GM18508 (cell line): ENCODE results near the gene MMEL1.
"Not testable (repeated sequence)": the region's sequence is repeated elsewhere in the genome, so short reads cannot be mapped to it uniquely, and the experiment has no call there.

Experiments used
- ATAC-seq: cut with Tn5 transposase; IDR thresholded peaks from one replicate; pipeline ENCODE4 v1.9.1; 2021; ENCODE audit warnings: moderate number of reproducible peaks; ENCODE audit not compliant: insufficient read depth, unreplicated experiment

Gene MMEL1

DNA sequence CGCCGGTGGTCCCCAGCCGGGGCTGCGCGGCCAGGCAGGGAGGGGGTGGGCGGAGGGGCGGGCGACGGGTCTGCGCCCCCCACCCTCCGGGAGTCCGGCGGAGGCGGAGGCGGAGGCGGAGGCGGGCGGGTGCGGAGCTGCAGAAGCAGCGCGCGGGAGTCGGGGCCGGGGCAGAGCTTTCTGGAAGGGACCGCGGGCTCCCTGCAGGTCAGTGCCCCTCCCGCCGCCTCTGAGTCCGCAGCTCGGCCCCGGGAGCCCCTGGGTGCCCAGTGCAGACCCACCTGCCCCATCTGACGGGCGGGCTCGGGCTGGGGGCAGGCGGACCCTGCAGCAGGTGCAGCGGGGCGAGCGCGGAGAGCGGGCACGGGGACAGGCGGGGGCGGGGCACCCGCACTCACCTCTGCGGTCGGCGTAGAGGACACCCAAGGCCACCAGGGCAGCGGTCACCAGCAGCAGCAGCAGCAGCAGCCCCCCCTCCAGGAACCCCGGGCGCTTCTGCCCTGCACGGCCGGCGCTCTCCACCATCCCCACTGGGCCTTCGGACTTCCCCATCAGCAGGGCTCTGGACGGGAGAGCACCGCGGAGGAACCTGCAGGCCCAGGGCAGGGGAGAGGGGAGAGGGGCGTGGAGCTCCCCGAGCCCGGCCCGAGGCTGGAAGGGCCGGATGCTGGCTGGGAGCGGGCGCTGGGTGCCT, 3.7 kb downstream of the MMEL1 start:
- no peak for ATAC-seq

DNA sequence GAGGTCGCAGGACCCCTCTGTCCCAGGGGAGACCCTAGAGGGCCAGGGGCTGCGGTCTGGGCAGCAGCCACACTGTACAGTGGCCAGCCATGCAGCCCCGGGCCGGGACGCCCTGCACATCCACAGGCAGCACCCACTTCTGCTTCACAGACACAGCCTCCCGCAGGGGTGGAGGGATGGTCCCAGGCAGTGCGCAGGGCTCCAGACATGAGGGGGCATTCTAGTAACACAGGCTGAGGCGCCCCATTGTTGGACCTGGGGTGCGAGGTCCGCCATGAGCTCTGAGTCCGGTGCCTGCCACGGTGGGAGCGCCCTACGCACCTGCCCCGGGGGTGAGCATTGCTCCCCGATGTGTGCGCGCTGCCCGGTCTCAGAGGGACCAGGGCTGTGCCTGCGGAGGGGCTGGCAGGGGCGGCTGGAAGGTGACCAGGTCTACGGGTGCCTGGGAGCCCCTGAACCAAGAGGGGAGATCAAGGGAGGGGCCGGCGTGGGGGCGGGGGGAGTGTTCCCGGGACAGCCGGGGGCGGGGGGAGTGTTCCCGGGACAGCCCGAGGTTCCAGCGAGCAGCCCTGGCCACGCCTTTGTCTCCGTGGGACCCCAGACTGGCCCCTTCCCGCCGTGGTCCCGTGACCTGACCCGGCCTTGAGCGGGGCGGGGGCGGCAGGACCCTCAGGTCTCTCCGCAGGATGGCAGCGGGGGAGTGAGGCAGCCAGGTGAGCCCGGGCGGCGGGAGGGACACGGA, 4.5 kb downstream of the MMEL1 start:
- no peak for ATAC-seq

GRCh38 chr1:2627746-2628145, 5.1 kb downstream of the MMEL1 start:
- no peak for ATAC-seq

DNA sequence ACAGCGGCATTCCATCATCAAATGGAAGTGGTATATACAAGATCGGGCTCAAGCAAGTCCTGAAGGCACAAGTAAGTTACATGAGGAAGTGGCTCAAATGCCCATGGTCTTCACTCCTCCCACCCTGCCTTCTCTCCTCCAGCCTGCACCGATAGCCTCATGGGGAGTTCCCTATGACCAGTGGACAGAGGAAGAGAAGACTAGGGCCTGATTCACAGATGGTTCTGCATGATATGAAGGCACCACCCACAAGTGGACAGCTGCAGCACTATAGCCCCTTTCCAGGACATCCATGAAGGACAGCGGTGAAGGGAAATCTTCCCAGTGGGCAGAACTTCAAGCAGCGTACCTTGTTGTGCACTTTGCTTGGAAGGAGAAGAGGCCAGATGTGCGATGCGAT, 7.1 kb downstream of the MMEL1 start:
- not testable (repeated sequence) for ATAC-seq

GRCh38 chr1:2625311-2625710, 7.5 kb downstream of the MMEL1 start:
- no peak for ATAC-seq

- no peak for ATAC-seq
Observed at GRCh38 chr1:2624735-2625300, 8.0 kb downstream of the MMEL1 start.

DNA sequence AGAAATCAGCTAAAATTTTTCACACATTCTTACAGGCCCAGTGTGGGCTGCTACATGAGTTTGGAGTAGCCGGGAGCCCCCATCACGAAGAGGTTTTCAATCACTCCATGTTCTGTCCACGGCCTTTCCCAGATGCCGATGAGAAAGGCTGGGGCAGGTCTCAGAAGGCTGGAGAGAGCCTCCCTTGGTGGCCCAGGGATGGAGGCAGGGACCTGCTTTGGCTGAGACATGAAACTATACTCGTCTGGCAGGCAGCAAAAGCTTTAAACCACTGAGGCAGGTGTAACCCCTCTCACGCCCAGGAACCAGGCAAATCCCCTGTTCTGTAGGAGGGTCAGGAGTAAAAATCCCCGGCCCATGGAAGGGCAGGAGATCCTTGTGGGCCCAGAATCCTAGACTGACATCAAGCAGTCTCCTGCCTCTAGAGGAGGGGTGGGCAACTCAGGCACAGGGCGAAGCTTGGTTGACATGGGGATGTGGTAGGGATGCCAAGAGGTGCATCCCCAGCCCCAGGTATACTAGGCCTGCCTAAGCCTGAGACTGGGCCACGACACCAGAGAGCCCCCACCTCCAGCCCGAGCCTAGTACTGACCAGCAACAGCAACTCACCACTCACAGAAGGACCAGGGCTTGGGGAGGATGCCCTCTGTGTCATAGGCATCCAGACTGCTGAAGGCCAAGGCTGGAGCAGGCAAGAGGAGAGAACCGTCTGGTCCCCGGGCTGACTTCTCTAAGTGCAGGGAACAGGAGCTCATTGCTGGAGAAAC, 9.1 kb downstream of the MMEL1 start:
- no peak for ATAC-seq

GRCh38 chr1:2617971-2618470, 14.8 kb downstream of the MMEL1 start:
- ATAC-seq, result no peak

DNA sequence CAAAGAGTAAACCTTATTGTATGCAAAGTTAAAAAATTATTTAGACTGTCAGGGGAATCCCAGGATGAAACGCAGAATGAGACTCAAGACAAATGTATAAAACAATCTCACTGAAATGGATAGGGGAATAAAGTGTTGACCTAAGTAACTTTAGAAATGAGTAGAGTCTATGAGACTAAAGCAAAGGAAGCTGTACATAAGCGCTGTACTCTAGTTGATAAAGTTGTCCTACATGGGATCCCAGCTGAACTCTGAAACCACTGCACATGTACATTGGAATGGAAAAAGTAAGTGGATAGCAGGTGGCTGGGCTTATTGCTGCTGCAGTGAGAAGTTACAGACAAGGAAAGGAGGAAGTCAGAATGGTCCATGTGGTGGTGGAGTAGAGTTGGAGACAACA, 18.7 kb downstream of the MMEL1 start:
- ATAC-seq, result no peak

DNA sequence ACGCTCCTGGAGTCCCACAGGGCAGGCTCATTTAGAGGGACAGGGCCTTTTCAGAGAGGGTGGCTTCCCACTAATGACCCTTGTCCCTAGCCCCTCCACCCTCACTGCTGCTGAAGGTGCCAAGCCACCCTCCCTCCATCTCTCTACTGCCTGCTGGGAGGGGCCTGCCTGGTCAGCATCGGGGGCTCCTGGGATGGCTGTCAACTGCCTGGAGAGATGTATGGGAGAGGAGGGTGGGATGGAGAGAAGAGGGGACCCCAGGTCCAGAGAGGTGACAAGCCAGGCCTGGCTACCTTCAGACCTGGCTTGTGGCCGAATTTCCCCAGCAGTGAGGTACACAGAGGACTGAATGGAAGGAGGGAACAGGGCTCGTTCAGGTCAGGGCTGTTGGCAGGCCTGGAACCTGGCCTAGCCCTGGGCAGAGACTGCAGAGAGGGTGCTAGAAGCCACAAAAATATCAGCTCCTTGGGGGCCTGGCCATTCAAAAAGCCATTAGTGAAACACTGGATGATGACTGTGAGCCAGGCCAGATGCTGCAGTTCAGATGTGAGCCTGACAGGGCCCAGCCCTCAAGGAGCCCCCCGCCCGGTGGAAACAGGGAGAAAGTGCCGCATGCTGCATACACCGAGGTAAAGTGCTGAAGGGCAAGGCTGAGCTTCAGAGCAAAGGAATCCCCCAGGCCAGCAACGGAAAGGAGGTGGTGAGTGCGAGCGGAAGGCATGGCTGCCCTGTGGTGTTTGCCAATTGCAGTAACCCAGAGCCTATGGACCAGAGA, 20.0 kb downstream of the MMEL1 start:
- ATAC-seq, result no peak

DNA sequence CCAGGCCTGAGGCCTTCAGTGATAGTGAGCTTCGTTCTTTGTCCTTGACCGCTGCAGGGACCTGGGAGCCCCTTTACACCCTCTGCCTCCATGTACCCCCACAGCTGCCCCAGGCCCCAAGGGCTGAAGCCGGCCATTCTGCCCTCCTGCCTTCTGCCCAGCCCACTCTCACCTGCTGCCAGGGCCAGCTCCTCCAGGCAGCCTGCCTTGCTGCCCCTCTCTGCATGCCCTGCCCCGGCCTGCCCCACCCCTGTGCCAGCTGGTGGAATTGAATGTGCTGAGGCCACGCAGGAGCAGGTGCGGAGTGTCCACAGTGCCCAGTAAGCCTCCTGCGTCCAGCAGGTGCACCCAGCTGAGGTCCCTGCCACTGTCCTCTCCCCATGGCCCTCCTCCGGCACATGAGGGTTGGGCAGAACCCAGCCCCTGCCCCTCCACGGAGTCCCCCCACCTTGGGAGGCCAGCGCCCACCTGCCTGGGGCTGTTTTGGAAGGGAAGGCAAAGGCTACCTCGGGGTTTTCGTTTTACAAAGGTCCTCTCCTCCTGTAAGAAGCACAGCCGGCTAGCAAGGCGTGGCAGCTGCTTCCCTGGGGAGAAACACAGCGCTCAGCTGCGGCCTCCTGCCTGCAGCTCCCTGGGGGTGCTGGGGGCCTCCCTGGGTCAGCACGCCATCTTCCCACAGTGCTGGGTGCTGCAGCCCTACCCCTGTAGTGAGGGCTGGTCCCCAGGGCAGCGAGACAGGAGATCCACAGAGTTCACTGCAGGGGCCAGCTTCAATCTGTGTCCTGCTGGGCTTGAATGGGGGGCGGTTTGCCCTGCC, 21.0 kb downstream of the MMEL1 start:
- ATAC-seq, result no peak

GRCh38 chr1:2611031-2611501, 21.8 kb downstream of the MMEL1 start:
- ATAC-seq, result no peak

DNA sequence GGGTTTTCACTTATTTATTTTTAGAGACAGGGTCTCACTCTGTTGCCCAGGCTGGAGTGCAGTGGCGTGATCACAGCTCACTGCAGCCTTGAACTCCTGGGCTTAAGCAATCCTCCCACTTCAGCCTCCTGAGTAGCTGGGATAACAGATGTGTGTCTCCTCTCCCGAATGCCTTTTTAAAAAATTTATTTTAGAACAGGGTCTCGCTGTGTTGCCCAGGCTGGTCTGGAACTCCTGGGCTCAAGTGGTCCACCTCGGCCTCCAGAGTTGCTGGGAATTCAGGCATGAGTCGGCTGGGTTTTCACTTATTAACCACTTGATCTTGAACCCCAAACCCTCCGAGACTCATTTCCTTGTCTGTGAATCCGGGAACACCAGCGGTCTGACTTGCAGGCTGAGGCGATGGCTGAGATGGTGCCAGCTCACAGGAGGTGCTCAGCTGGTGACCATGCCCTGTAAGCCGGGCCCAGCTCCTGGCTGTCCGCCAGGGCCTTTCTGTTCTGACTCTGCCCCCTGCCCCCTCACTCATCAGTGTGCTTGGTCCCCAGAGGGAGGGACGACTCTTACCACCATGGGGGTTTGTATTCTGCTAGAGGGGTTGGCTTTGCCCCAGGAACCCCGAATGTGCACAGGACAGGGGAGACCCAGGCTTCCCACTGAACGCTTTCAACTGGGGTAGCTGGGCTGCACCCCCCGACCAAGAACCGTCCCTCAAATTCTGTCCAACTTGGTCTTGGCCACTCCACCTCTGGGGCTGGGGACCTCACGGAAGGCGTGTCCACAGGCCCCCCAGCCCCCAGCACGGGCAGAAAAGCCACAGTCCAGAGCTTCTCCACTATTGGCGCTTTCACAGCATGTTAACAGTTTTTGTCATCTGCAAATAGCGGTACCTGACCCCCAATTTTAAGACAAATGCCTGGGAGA, 22.5 kb downstream of the MMEL1 start:
- ATAC-seq, result no peak

DNA sequence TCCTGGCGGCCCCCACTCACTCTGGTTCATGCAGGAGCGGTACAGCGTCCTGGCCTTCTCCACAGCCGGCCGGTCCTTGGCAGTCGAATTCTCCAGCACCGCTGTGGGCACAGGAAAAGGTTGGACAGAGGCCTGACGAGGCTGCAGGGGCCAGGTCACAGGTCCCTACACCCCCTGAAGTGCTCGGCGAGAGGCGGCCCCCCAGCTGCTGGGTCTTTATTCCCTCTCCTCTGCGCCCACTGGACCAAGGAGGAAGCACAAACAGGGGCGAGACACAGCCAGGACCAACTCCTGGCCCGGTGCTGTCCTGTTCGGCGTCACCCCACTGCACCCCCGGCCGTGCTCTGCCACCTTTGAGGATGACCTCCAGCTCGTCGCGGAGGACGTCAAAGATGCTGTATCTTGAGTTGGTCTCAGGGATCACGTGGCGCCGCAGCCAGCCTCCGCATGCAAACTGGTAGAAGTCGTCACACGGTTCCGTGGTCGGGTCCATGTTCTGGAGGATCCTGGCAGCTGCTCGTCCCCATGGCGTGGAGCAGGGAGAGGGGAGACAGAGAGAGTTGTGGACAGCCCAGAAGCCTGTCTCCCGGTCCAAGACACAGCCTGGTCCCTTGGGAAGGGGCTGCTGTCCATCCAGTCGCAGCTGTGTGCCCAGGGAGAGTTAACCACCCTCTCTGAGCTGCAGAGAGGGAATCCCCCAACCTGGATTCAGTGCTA, 23.3 kb downstream of the MMEL1 start:
- ATAC-seq, result no peak

DNA sequence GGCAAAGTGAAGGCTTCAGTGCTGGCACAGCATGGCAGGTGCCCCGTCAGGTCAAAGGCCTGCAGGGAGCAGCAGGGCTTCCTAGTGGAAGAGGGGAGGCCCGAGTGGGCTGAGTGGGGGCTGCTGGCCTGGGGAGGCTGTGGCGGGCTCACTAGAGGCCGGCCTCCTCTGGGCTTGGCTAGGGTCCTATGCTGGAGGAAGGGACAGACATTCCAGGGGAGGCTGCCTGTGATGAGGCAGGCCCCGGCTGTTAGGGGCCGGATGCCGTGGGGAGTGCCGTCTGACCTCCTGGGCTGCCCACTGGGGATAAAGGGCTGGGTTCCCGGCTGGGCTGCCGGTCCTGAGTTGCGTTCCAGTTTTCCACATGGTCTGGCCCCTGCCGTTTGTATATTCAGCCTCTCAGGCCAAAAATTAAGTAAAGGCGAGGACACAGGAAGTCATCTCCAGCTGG, 25.1 kb downstream of the MMEL1 start:
- no peak for ATAC-seq

DNA sequence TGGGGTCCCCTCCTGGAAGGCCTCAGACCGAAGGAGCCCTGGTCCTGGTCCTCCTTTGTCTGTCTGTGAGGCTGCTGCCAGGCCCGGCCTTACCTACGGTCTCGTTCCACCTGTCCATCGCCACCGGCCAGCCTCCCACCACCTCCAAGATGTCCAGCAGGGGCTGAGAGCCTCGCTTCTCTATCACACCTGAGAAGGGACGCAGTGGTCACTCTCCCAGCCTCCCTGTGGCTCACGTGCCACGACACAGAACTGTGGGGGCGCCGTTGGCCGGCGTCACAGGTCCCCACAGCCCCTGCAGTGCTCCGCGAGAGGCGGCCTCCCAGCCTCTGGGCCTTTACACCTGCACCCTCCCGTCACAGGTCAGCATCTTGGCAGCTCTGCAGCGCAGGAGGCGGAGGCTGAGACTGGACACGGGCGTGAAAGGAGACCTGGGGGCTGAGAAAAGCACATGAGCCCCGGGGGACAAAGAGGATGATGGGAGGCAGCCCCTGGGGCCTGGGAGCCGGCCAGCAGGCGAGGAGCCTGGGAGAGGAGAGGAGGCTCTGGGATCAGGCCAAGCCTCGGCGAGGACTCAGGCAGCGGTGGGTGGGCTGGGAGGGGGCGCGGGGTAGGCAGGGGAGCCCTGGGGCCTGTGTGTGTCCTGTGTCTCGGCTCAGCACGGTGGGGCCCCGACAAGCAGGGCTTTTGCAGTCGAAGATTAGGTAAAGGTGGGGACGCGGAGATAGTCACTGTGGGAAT, 25.8 kb downstream of the MMEL1 start:
- no peak for ATAC-seq
